Fibroblast of mammary gland (primary cell): ENCODE measurements around the gene GAPT.

Experiments used
- DNase-seq: peaks from one replicate; pipeline ENCODE4 v3.0.0-alpha.2; 2010; ENCODE audit warnings: low read depth
- H3K4me3 ChIP-seq: 2 replicates; pipeline ENCODE4 v1.5.1; 2011; ENCODE audit warnings: low read depth, mild to moderate bottlenecking, low read length, moderate library complexity; ENCODE audit not compliant: control insufficient read depth
- CTCF ChIP-seq: conservative IDR thresholded peaks from 2 replicates; pipeline ENCODE4 v1.5.1; 2011; ENCODE audit warnings: low read depth, low read length, inconsistent platforms; ENCODE audit not compliant: control insufficient read depth, insufficient read depth

GAPT gene

GRCh38 chr5:58486290-58486689, 4.9 kb upstream of the GAPT start:
- H3K4me3 ChIP-seq: no peak overlapping the region
- no peak for DNase-seq
- TF ChIP-seq CTCF: no peak

- TF ChIP-seq CTCF: no peak
- DNase-seq: no peak
- H3K4me3 ChIP-seq: no peak overlapping the region
These were observed 709 bp upstream of the GAPT start for GRCh38 chr5:58490402-58491050.

- no peak for TF ChIP-seq CTCF
- H3K4me3 ChIP-seq: no peak overlapping the region
- no peak for DNase-seq
These were observed 1.9 kb downstream of the GAPT start for GRCh38 chr5:58493141-58493540.

- H3K4me3 ChIP-seq: no peak overlapping the region
- DNase-seq: no peak
- peak; percentile 33 for TF ChIP-seq CTCF
These were observed 5.3 kb downstream of the GAPT start for GRCh38 chr5:58496488-58496887.

- no peak overlapping the region for H3K4me3 ChIP-seq
- TF ChIP-seq CTCF: no peak
- no peak for DNase-seq
These were observed 6.2 kb downstream of the GAPT start for GRCh38 chr5:58497386-58497785.

GRCh38 chr5:58497921-58498320, 6.7 kb downstream of the GAPT start:
- no peak overlapping the region for H3K4me3 ChIP-seq
- no peak for TF ChIP-seq CTCF
- DNase-seq: no peak
